HG02938 (cell line): ENCODE data around the gene TBL2.
"Not testable (repeated sequence)": the region's sequence is repeated elsewhere in the genome, so short reads cannot be mapped to it uniquely, and the experiment has no call there.

Experiments used
- ATAC-seq: cut with Tn5 transposase; IDR thresholded peaks from one replicate; pipeline ENCODE4 v1.9.1; 2021; ENCODE audit warnings: mild to moderate bottlenecking, moderate library complexity; ENCODE audit not compliant: unreplicated experiment

TBL2 gene

DNA sequence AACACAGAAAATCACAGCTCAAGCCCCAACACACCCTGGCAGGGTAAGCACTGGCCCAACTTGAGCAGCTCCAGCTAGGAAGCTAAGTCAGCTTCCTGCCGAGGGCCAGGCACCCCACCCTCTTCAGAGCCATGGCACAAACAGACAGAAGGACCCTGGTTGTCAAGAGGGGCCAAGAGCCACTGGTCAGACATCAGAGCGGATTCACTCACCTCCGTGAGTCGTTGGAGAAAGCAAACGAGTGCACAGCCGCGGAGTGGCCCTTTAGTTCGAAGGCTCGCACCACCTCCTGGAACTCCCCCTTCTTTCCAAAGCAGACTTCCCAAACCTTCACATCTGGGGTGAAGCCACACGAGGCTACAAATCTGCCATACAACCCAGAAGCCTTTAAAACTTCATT, 7.4 kb downstream of the TBL2 start:
- no peak for ATAC-seq

DNA sequence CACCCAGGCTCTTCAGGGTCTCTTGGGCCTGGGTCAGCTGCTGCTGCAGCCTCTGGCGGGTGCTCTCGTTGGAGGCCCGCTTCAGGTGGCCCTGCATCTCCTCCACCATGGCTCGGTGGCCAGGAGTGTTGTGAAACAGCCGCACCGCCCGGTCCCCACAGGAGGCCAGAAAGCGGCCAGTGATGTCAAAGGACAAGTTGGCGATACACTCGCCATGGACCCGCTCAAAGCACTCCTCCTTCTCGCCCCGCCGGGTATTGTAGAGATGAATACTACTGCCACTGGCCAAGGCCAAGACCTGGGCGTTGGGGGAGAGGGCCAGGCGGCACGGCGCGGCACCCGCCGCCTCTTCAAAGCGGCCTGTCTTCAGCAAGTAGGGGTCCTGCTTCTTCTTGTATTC, 7.9 kb downstream of the TBL2 start:
- no peak for ATAC-seq

DNA sequence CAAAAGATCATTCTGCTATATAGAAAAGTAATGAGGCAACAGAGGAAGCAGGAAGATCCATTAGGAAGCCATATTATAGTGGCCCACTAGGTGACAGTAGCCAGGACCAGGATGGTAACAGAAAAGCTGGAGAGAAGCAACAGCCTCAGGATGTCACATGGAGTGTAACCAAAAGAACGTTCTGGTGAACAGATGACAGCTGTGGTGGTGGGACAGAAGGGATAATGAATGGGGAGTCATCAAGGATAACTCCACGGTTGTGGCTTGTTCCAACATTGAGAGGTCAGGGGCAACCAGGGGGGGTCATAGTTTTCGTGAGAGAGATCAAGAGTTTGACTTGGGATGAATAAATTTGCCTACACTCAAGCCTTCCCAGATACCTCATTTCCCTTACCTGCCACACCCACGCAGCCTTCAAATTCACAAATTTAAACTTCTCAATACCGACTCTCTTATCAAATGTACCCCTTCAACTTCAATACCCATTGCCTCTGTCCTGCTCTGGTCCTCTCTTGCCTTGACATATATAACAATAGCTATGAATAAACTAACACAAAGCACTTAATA, 9.3 kb downstream of the TBL2 start:
- ATAC-seq = no peak

DNA sequence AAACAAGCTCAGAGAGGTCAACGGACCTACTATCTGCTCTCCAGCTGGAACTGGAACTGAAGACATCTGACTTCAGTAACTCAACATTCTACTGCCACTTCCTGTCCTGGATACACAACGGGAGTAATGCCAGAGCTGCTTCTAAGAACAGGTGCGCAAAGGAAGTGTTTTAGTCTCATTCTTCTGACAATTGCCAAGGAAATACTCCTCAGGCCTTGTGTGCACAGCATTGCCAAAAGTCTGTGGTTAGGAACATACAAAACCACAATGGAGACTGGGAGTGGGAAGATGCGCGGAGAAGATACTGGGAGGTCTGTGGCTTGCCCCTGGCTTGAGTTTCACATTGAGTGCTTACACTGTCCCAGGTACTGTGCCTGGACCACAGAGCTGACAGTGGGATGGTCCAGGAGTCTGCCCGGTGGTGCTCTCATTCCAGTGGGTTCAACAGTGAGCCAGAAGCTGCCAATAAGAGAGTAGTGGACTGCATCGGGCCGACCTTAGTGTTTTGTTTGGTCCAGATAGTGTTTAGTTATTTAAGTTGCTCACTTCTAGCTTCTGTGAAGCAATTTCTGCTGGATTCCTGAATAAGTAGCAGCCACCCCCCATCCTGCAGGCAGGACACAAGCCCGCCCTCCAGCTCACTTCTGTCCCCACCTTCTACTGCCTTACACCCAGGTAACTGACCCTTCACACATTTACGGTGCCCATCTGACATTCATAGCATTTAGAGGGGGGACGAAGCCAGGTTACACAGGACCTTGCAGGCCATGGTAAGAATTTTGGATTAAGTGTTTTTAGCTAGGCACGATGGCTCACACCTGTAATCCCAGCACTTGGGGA, 10.3 kb downstream of the TBL2 start:
- no peak for ATAC-seq

DNA sequence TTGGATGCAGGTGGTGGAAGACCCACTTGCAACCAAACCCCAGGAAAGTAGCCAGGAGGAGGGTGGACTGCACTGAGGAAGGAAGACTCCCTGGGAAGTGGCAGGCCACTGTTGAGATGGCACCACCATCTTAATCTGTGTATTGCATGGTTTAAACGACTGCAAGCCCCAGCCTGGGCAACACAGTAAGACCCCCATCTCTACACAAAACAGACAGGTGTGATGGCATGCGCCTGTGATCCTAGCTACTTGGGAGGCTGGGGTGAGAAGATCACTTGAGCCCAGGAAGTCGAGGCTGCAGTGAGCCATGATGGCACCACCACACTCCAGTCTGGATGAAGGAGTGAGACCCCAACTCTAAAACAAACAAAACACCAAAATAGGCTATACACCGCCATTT, 11.2 kb downstream of the TBL2 start:
- ATAC-seq = no peak

DNA sequence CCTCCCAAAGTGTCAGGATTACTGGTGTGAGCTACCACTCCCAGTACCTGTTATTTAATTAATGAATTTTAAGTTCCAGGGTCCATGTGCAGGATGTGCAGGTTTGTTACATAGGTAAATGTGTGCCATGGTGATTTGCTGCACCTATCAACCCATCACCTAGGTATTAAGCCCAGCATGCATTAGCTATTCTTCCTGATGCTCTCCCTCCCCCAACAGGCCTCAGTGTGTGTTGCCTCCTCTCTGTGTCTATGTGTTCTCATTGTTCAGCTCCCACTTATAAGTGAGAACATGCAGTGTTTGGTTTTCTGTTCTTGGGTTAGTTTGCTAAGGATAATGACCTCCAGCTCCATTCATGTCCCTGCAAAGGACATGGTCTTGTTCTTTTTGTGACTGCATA, 11.9 kb downstream of the TBL2 start:
- ATAC-seq = not testable (repeated sequence)

DNA sequence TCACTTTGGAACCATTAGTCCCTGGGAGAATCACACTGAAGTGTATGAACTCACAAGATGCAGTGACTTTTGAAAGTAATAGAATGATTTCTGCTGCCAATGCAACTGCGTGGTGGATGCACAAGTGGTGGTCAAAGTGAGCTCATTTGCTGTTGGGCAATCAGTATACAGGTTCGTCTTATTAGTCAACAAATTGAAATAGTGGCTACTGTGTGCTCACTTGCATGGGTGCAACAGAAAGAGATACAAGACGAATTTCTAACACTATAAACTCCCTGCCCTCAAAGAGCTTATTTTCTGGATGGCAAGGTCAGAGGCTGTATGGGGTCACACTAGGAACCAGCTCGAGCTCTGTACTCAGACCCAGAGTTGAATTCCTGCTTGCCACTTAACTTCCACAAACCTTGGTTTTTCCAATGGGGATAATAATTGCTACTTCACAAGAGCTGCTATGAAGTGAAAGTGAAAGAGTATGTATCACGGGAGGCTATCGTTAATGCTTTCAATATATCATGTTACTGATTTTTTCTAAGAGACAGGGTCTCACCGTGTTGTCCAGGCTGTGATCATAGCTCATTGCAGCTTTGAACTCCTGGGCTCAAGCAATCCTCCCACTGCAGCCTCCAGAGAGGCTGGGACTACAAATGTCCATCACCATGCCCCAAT, 12.6 kb downstream of the TBL2 start:
- ATAC-seq = no peak

DNA sequence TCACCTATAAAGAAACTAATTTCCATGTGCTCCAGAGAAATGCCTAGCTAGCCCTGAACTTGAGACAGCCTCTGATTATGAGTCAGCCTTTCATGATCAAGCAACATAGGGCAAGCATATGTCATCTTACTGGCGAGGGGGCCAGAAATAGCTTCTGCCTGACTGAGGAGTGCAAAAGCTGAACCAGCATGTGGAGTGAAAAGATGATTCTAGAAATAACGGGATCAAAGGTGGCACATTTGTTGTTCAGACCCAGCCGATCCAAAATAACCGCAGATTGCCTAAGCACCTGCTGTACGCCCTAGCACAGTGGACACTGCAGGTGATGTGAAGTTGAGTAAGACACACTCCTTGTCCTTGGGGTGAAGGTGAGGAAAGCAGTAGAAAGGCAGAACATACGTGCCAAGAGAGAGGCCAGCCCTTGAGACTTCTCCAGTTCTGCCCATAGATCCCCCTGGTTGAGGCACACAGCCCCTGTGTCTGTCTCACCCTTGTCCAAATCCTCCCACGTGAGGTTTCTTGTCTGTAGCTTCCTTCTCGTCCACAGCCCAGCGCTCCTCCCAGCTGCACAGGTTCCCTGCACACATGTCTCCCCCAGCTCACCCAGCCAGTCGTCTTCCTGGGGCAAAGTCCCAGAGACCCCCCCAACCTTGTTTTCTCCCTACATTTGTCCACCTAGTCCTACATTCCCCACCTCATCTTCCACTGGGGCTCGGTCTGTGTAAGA, 18.1 kb downstream of the TBL2 start:
- no peak for ATAC-seq

DNA sequence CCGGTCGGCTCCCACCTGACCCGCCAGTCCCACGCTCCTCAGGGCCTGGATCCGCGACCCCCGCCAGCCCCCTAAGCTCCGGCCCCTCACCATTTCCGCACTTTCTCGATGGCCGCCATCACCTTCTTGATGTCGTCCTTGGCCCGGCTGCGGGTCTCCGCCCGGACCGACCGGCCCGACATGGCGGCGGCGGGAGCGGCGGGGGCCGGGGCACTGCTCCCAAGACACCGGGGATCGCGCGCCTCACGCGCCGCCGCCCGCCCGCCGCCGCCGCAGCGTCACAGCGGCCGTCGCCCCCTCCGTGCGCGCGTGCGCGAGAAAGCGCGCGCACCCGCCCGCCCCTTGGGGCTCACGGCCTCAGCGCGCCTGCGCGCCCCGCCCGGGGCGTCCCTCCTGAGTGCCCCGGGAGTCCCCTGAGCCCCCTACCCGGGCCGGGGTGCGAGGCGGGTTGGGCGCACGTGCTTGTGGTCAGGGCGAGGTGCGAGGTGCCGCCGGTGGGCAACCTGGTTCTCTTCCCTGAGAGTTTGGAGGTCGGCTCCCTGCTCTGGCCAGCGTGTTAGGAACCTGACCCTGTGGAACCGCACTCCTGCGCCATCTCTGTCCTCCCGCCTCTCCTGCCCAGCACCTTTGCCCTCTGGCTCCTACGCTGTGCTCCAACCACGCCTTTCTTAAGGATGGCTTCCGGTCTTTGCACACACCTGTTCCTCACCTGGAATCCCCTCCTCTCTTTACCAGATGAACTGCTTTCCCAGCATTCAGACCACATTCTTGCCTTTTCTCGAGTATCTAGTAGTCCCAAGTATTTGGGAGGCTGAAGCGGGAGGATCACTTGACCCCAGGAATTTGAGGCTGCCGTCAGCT, 20.8 kb downstream of the TBL2 start, which contains the start of gene BCL7B:
TSS of gene BCL7B (minus strand) at position 294 of the 861 bp plus-strand sequence. CDS start at position 182, 112 bp downstream.
- ATAC-seq = peak; percentile 46

DNA sequence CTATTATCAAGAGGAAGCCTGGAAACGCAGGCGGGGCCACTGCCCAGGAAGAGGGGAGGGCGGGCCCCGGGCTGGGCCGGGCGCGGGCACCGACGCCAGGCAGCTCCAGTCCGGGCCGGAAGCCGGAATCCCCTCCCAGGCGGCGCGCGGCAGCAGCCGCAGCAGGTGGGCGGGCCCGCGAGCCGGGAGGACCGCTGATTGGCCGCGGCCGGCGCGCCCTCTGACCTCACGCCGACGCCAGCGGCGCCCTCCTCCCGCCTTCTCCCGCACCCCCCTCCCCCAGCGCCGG, 21.3 kb downstream of the TBL2 start:
- ATAC-seq = peak; percentile 77

DNA sequence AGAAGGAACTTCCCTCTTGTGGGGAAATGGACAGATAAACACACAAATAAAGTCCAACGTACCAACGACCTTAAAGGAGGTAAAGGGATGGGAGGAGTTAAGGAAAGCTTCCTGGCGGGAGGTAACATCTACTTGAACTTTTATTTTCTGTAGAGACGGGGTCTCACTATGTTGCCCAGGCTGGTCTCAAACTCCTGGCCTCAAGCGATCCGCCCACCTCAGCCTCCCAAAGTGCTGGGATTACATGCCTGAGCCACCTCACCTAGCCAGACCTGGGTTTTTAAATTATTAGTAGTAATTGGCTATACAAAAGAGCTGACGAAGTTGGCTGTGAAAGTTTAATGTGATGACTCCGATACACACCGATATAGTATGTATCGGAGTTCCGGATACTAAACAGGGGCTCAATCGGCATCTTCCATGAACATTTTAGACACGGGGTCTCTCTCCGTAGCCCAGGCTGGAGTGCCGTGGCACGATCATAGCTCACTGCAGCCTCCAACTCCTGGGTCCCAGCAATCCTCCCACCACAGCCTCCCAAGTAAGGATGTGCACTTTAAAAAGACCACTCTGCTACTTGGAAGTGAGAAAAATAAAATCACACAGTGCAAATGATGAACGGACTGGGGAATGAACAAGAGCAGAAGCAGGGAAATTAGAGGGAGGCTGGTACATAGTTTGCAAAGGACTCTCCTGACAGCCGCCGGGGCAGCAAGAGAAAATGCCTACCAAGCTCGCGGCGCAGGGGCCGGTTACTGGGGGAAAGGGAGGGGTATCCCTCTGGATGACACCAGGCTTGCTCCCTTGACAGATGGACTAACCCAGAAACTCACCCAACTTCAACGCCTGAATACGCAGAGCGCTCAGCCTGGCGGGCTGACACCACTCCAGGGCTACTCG, 21.9 kb downstream of the TBL2 start:
- no peak for ATAC-seq

DNA sequence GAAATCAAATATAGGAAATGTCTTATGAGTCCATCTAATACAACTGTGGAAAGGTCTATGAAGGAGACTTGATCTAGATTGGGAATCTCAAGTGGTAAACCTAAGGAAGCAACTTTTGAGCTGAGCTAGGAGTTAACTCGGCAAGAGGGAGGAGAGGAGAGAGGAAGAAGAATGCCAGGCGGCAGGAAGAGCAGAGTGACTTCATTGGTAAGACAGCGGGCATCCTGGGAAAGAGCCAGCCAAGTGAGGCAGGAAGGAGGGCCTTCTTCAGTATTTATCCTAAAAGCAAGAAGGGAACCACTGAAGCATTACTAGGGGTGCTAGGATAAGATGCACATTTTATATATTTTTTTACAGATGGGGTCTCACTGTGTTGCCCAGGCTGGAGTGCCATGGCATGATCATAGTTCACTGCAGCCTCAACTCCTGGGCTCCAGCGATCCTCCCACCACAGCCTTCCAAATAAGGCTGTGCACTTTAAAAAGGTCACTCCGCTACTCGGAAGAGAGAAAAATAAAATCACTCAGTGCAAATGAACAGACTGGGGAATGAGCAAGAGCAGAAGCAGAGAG, 22.9 kb downstream of the TBL2 start:
- ATAC-seq = no peak

DNA sequence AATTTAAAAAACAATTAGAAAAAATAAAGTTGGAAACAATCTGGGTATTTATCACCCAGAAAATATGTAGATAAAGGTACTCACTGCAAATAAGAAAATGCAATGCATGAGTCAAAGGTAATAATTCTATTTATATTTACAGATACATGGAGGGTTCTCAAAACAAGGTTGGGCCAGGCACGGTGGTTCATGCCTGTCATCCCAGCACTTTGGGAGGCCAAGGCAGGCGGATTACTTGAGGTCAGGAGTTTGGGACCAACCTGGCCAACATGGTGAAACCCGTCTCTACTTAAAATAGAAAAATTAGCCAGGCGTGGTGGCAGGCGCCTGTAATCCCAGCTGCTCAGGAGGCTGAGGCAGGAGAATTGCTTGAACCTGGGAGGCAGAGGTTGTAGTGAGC, 28.3 kb downstream of the TBL2 start:
- not testable (repeated sequence) for ATAC-seq

DNA sequence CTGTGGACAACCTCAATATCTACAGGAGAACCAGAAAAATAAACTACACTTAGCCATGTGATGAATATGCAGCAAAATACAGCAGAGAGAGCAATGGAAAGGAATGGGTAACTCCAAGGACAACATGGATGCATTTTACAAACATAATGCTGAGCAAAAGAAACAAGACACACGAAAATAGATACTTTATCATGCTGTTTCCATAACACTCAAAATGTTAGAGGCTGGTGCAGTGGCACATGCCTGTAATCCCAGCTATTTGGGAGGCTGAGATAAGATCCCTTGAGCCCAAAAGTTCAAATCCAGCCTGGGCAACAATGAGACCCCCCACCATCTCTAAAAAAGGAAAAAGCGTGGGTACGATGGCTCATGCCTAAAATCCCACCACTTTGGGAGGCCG, 29.2 kb downstream of the TBL2 start:
- ATAC-seq = no peak

DNA sequence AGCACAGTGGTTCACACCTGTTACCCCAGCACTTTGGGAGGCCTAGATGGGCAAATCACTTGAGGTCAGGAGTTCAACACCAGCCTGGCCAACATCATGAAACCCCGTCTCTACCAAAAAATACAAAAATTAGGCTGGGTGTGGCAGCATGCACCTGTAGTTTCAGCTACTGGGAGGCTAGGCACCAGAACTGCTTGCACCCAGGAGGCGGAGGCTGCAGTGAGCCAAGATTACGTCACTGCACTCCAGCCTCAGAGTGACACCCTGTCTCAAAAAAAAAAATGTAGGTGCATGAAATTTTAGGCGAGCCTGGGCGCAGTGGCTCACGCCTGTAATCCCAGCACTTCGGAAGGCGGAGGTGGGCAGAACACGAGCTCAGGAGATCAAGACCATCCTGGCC, 30.5 kb downstream of the TBL2 start:
- no peak for ATAC-seq

DNA sequence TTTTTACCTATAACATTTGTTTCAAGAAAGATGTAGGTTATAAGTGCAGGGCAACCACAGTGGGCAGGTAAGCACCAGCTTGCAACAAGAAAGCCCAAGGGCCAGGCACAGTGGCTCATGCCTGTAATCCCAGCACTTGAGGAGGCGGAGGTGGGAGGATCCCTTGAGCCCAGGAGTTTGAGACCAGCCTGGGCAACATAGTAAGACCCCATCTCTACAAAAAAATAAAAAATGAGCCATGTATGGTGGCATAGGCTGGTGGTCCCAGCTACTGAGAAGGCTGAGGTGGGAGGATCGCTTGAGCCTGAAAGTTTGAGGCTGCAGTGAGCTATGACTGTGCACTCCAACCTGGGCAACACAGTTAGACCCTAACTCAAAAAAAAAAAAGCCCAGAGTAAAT, 33.7 kb downstream of the TBL2 start:
- ATAC-seq = no peak

DNA sequence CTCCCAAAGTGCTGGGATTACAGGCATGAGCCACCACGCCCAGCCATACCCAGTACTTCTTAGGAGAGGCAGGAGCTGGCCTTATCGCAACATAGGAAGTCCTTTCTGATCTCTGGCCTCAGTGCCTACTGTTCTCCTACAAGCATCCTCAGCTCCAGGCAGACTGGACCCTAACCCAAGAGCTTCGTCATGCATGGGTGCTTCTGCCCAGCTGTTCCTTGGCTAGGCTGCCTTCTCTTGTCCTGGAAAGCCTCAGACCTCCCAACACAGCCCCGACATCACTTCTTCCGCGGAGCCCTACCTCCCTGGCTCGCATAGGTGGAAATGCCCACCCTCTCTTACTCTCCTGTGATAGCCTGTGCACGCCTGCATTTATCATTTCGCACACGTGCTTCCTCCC, 36.7 kb downstream of the TBL2 start:
- no peak for ATAC-seq

DNA sequence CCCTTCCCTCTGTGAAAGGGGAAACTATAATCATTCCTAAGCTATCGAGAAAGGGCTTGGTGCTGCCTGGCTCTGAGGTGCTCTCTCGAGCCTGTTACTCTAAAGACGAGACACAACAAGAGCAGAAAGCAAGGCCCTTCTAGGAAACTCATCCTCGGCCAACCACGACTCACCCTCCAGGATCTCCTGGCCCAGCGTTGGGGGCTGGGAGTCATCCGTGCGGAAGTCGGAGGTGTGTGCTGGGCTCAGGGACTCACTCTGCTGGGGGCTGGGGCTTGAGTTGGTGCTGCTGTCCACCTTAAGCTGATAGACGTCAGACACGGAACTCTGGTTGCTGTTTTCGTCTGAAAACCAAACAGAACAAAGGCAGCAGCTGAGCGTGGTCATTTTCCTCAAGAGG, 38.7 kb downstream of the TBL2 start:
- no peak for ATAC-seq

DNA sequence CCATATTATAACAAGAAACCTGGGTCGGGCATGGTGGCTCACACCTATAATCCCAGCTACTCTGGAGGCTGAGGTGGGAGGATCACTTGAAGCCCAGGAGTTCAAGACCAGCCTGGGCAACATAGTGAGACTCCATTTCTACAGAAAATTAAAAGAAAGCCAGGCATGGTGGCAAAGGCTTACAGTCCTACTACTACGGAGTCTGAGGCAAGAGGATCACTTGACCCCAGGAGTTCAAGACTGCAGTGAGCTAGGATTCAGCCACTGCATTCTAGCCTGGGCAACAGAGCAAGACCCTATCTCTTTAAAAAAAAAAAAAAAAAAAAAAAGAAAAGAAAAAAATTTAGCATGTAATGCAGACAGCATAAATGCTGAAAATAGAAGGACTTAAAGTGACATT, 39.9 kb downstream of the TBL2 start:
- ATAC-seq = not testable (repeated sequence)
